ENCODE results near the gene TAPBPL. TPM values are rescaled to one million over a fixed set of nuclear protein-coding genes. Genes with fewer than 3 reads are reported as not detected.

TAPBPL gene
- total and polyA plus RNA-seq, 2 of the 13 experiments (the other 11 are each of a cell fraction or from before 2014, with no cell fraction given), result 10.0 to 14.5 TPM

GRCh38 chr12:6452245-6452943 lies 552 bp downstream of the TAPBPL start (continued):
- TF ChIP-seq ATF7-NPFF (CRISPR knock-in tag; IDR thresholded peaks at IDR 0.05; ENCODE audit: low read depth), result no peak
- no peak for TF ChIP-seq MYNN (CRISPR knock-in tag; IDR thresholded peaks at IDR 0.05; ENCODE audit: low read depth)
- TF ChIP-seq SIN3B (IDR thresholded peaks at IDR 0.05; ENCODE audit: low read length), result no peak
- no peak for TF ChIP-seq MLXIP (CRISPR knock-in tag; IDR thresholded peaks at IDR 0.05; ENCODE audit: borderline replicate concordance)
- TF ChIP-seq ZNF512B (CRISPR knock-in tag; IDR thresholded peaks at IDR 0.05; ENCODE audit: borderline replicate concordance), result no peak
- TF ChIP-seq SOX5 (CRISPR knock-in tag; IDR thresholded peaks at IDR 0.05; ENCODE audit: borderline replicate concordance), result no peak
- no peak for TF ChIP-seq PBX2 (CRISPR knock-in tag; IDR thresholded peaks at IDR 0.05)
- no peak for TF ChIP-seq ZNF407 (CRISPR knock-in tag; IDR thresholded peaks at IDR 0.05; ENCODE audit: not compliant biosample characterization)
- TF ChIP-seq KDM5B (CRISPR knock-in tag; IDR thresholded peaks at IDR 0.05; ENCODE audit: borderline replicate concordance), result 0 out of 2 replicates have a peak, but pooled peaks have one; percentile 12
- TF ChIP-seq ARID3A (IDR thresholded peaks at IDR 0.05; ENCODE audit: low read depth, low read length), result no peak

All from HepG2 (cell line).